Left lung (tissue), 10 donors: ENCODE results near the gene FAN1. TPM values are rescaled to one million over a fixed set of nuclear protein-coding genes. Genes with fewer than 3 reads are reported as not detected.

Experiments used
- ATAC-seq: fragments of 200-7000 bp; cut with Tn5 transposase; one replicate; pipeline ENCODE4 v1.9.1; 2020; ENCODE audit warnings: moderate library complexity
- DNase-seq, 4 donors: peaks; one replicate each; pipeline ENCODE4 v3.0.0-alpha.2; 2013 to 2020
- H3K27ac ChIP-seq, 2 donors: fragments of 200-600 bp; sonication (generic) in 1 of 2; one replicate each; pipeline versions ENCODE4 v1.5.0 to v1.8.0; 2020 to 2021
- H3K27me3 ChIP-seq, 2 donors: fragments of 200-600 bp; sonication (generic) in 1 of 2; one replicate each; pipeline versions ENCODE4 v1.5.0 to v1.8.0; 2020 to 2021
- H3K36me3 ChIP-seq, 2 donors: fragments of 200-600 bp; sonication (generic) in 1 of 2; one replicate each; pipeline versions ENCODE4 v1.5.0 to v1.8.0; 2020 to 2021
- H3K4me1 ChIP-seq, 2 donors: fragments of 200-600 bp; one replicate each; pipeline ENCODE4 v1.8.0; 2021
- H3K4me3 ChIP-seq, 2 donors: fragments of 200-600 bp; sonication (generic) in 1 of 2; one replicate each; pipeline versions ENCODE4 v1.5.0 to v1.8.0; 2020 to 2021; ENCODE audit warnings: mild to moderate bottlenecking in 1 of 2
- H3K9me3 ChIP-seq, 2 donors: fragments of 200-600 bp; sonication (generic) in 1 of 2; one replicate each; pipeline versions ENCODE4 v1.5.0 to v1.8.0; 2020 to 2021
- intact Hi-C, 2 donors: fragments of 100-400 bp; cut with DNase I; formaldehyde crosslinking; loops; one replicate each; pipeline versions ENCODE4 v1.11.2 to v1.14.2; 2022
- polyA plus RNA-seq, 6 donors: library from polyadenylated mRNA; unstranded; fragments of 120-200 nt; gene quantifications; one replicate each; pipeline ENCODE4 v1.2.1, GENCODE V29; 2013; ENCODE audit not compliant: insufficient read length in 6 of 6
- total RNA-seq, 2 donors: library from RNA; stranded (reverse); fragmentation: NEBNext Ultra II Directional; extraction: Animal tissue kit (Norgen Biotek cat#: 25700); gene quantifications; one replicate each; pipeline ENCODE4 v1.2.1, GENCODE V29; 2021
- TF ChIP-seq, protein P1 (sequence below), 2 donors: fragments of 200-600 bp; sonication (generic) in 1 of 2; IDR thresholded peaks; one replicate each; pipeline versions ENCODE4 v1.5.0 to v1.8.0; 2021; ENCODE audit warnings: antibody characterized with exemption in 2 of 2
- donor health status: DM: no; HTN: yes; CAD: no.
- donor health status: DM: no; HTN: no; CAD: no.

Gene FAN1
- total and polyA plus RNA-seq, 8 donors: 17.1 to 33.6 (median 32.0) TPM

DNA sequence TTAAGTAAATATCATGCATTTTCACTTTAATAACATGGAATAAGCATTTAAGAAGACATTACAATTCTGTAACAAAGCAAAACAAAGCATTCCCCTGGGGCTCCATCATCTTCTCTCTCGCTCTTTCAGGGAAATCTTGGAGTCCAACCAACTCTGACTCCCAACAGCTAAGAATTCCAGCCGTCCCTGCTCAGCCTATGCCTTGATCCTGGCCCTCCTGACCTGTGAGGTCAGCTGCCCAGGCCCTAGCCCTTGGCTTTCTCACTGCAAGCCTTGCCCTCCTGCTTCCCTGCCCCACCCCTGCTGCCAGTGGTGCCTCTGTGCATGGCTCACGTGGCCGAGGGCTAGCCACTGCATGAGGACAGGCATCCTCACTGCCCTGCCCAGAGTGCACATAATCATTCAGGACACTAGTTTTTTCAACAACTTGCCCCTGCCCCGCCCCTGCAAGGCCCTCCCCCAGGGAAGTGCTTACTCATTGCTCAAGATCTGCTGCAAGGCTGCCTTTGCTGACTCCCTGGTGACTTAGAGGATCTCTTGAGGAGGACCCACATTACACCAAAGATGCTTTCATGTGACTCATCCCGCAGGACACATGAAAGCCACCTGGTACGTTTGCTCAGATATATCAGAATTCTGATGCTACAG lies 50.1 kb downstream of the FAN1 start:
- peak in 1 of 4 donors; percentile 81 for DNase-seq
- H3K9me3 ChIP-seq: no peaks in the 10 kb centered on the region
- H3K4me1 ChIP-seq: peaks cover 0 to 15% of the 10 kb centered on the region in 2 donors
- no peak overlapping the region for H3K27ac ChIP-seq
- peaks cover 0 to 97% of the 10 kb centered on the region in 2 donors for H3K36me3 ChIP-seq
- TF ChIP-seq, protein P1, sequence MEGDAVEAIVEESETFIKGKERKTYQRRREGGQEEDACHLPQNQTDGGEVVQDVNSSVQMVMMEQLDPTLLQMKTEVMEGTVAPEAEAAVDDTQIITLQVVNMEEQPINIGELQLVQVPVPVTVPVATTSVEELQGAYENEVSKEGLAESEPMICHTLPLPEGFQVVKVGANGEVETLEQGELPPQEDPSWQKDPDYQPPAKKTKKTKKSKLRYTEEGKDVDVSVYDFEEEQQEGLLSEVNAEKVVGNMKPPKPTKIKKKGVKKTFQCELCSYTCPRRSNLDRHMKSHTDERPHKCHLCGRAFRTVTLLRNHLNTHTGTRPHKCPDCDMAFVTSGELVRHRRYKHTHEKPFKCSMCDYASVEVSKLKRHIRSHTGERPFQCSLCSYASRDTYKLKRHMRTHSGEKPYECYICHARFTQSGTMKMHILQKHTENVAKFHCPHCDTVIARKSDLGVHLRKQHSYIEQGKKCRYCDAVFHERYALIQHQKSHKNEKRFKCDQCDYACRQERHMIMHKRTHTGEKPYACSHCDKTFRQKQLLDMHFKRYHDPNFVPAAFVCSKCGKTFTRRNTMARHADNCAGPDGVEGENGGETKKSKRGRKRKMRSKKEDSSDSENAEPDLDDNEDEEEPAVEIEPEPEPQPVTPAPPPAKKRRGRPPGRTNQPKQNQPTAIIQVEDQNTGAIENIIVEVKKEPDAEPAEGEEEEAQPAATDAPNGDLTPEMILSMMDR (IDR thresholded peaks at IDR 0.05): no peak
- ATAC-seq: peak; percentile 61
- H3K27me3 ChIP-seq: no peaks in the 10 kb centered on the region
- intact Hi-C loops: no loop called here
- no peak overlapping the region for H3K4me3 ChIP-seq

DNA sequence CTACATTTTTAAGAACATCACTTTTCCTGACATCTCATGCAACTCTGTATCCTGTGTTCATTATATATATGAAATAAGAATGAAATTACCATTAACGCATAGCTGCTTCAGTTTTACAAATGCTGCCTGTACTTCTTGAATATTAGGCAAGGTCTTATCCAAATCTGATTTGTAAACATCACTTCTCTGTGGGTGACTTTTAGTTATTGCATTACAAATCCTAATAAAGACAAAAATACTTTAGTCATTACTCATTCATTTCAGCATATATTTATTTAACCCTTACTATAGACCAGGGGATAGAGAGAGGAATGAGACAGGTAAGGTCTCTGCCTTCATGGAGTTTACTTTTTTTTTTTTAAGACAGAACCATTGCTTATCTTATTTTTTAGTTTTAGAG lies 51.0 kb downstream of the FAN1 start:
- TF ChIP-seq, protein P1 (IDR thresholded peaks at IDR 0.05): no peak
- H3K36me3 ChIP-seq: peaks cover 0 to 97% of the 10 kb centered on the region in 2 donors

DNA sequence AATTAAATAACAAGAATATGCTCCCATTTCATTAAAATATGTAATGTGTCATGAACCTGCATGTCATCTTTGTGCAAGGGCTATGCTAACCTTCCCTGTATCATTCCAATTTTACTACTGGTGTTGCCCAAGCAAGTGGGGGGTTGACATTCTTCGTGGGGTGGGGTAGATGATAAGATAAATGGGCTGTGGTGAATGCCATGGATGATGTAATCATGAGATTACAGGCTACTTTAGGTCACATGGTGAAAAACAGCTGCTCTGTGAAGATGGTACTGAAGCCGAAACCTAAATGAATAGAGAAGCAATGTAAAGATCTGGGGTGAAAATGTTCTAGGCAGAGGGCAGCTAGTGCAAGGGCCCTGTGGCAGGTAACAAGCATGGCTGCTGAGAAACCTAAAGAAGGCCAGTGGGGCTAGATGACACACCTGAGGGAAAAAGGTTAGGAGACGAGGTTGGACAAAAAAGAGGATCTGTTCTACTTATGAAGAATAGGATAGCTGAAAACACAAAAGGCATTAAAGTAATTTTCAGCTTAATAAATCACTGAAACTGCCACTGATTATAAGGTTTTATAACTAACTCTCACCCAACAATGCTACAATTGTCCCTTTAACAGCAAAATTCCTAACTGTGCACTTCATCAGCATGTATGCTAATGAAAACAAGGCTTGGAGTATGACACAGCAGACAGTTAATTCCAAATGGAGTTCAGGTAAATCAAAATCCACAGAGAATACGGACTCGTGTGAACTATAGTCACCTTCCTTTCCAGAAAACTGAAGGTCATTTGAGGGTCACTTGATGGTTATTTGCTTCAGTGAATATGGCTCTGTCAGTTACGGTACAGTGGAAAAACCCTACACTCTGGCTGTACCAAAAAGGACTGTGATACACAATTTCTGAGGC lies 52.8 kb downstream of the FAN1 start:
- intact Hi-C loops: no loop called here
- DNase-seq (no peak), ATAC-seq (no peak)
- H3K27ac ChIP-seq: no peak overlapping the region
- peaks cover 0 to 15% of the 10 kb centered on the region in 2 donors for H3K4me1 ChIP-seq
- peaks cover 0 to 97% of the 10 kb centered on the region in 2 donors for H3K36me3 ChIP-seq
- no peak overlapping the region for H3K4me3 ChIP-seq
- TF ChIP-seq, protein P1 (IDR thresholded peaks at IDR 0.05): no peak
- H3K9me3 ChIP-seq: no peaks in the 10 kb centered on the region
- no peaks in the 10 kb centered on the region for H3K27me3 ChIP-seq

More for the DNA sequence above, 51.0 kb downstream of the FAN1 start:
- intact Hi-C loops: no loop called here
- no peak overlapping the region for H3K4me3 ChIP-seq
- no peak for ATAC-seq
- H3K9me3 ChIP-seq: no peaks in the 10 kb centered on the region
- H3K4me1 ChIP-seq: peaks cover 0 to 15% of the 10 kb centered on the region in 2 donors
- no peak overlapping the region for H3K27ac ChIP-seq
- no peaks in the 10 kb centered on the region for H3K27me3 ChIP-seq
- no peak for DNase-seq

DNA sequence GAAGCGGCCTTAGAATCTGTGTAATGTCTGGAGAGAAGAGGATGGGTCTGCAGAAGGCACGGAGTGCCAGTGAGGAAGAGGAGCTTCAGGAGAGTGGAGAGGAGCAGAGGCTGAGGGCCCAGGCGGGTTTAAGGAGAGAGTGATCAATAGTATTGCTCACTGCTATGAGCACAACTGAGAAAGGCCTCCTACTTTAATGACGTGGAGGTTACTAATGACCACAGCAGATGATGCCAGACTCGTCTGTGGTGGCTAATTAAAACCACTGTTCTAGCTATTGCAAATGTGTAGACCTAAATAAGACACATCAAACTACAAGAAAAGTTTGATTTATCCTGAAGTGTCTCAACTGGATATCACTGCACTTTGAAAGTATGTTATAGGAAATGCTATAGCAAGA lies 54.5 kb downstream of the FAN1 start:
- H3K36me3 ChIP-seq: peaks cover 0 to 95% of the 10 kb centered on the region in 2 donors

More for the DNA sequence above, 54.5 kb downstream of the FAN1 start:
- H3K4me3 ChIP-seq: no peak overlapping the region
- intact Hi-C loops: no loop called here
- H3K9me3 ChIP-seq: no peaks in the 10 kb centered on the region
- no peaks in the 10 kb centered on the region for H3K27me3 ChIP-seq
- ATAC-seq (no peak), DNase-seq (no peak)
- TF ChIP-seq, protein P1 (IDR thresholded peaks at IDR 0.05): no peak
- H3K27ac ChIP-seq: no peak overlapping the region
- H3K4me1 ChIP-seq: peaks cover 0 to 15% of the 10 kb centered on the region in 2 donors
